ENCODE data around the gene BCL3. TPM values are rescaled to one million over a fixed set of nuclear protein-coding genes. Genes with fewer than 3 reads are reported as not detected.

Gene BCL3
- total RNA-seq, 4 donors from 2014 or later, result 3.2 to 58.8 (median 11.9) TPM

- TF ChIP-seq CTCF (IDR thresholded peaks at IDR 0.05) (no peak), POLR2A (IDR thresholded peaks at IDR 0.05) (no peak)
- intact Hi-C loops (cut with DNase I; ENCODE audit: low total_unique reads), result no loop called here
Measured at GRCh38 chr19:44807162-44807561, 58.7 kb downstream of the BCL3 start.

GRCh38 chr19:44807652-44808462, 59.3 kb downstream of the BCL3 start:
- intact Hi-C loops (cut with DNase I; ENCODE audit: low total_unique reads), result no loop called here
- Histone ChIP-seq H3K27ac (peak overlapping the region; percentile 77 to 87), H3K36me3 (no peaks in the 10 kb centered on the region), H3K27me3 (no peaks in the 10 kb centered on the region), H3K4me1 (peaks cover 0 to 22% of the 10 kb centered on the region in 2 donors), H3K4me3 (peak overlapping the region; percentile 53 to 64), H3K9me3 (no peaks in the 10 kb centered on the region)
- TF ChIP-seq POLR2A (IDR thresholded peaks at IDR 0.05), result no peak
- peak; percentile 35 to 46 (median 40) for TF ChIP-seq CTCF (IDR thresholded peaks at IDR 0.05)
- DNase-seq, result peak in 1 of 2 donors; percentile 36

More at GRCh38 chr19:44807162-44807561, 58.7 kb downstream of the BCL3 start:
- H3K9me3 ChIP-seq, result no peaks in the 10 kb centered on the region
- DNase-seq, result no peak
- H3K27ac ChIP-seq, result peak overlapping the region in 1 of 2 donors; percentile 77
- no peaks in the 10 kb centered on the region for H3K27me3 ChIP-seq
- no peaks in the 10 kb centered on the region for H3K36me3 ChIP-seq
- no peak overlapping the region for H3K4me3 ChIP-seq
- peaks cover 0 to 22% of the 10 kb centered on the region in 2 donors for H3K4me1 ChIP-seq

- peak; percentile 82 to 83 for DNase-seq
- Histone ChIP-seq H3K36me3 (no peaks in the 10 kb centered on the region), H3K4me3 (peak within 1 kb of the TSS; percentile 53 to 64), H3K27me3 (no peaks in the 10 kb centered on the region), H3K4me1 (peaks cover 0 to 22% of the 10 kb centered on the region in 2 donors), H3K27ac (peak within 1 kb of the TSS; percentile 77 to 87), H3K9me3 (no peaks in the 10 kb centered on the region)
- TF ChIP-seq POLR2A (IDR thresholded peaks at IDR 0.05) (peak; percentile 51 to 62), CTCF (IDR thresholded peaks at IDR 0.05) (no peak)
- intact Hi-C loops (cut with DNase I; ENCODE audit: low total_unique reads), result no loop called here
Measured at GRCh38 chr19:44808463-44809371, 60.2 kb downstream of the BCL3 start, which contains the start of gene BCAM. Gene BCAM, plus strand, starts transcription at chr19:44809103. Its CDS starts 22 bp downstream, at chr19:44809125.

Small RNAs within 50 kb of the gene (microRNA-seq; reads per million reads assigned to microRNA genes)
- not detected for gene MIR8085 (ENCODE audit: borderline microRNAs expressed, borderline replicate concordance)

Small RNAs within 50 kb of the gene (small RNA-seq; reads per million reads assigned to genes)
- gene RF00156, result not detected
- not detected for gene RF00285

Other genes with a start within 250 kb of the BCL3 start
- 10 to 100 TPM in 2 of 4 donors, 1 to 10 TPM in 2; 2.6 to 23.4 (median 11.2) TPM for gene ZNF180, start 248.2 kb upstream of the BCL3 start, total RNA-seq
- gene CEACAM20, start 219.0 kb upstream of the BCL3 start, total RNA-seq, result 1 to 10 TPM in 1 of 4 donors, under 1 TPM in 1, not detected in 2; 0.40 to 2.9 TPM
- gene IGSF23, start 135.1 kb upstream of the BCL3 start, total RNA-seq, result not detected
- gene PVR, start 104.8 kb upstream of the BCL3 start, total RNA-seq, result 10 to 100 TPM in 3 of 4 donors, 1 to 10 TPM in 1; 7.9 to 45.3 (median 28.0) TPM
- gene CEACAM19, start 77.2 kb upstream of the BCL3 start, total RNA-seq, result 10 to 100 TPM in 1 of 4 donors, 1 to 10 TPM in 3; 1.0 to 16.1 (median 1.3) TPM
- gene CEACAM16, start 49.6 kb upstream of the BCL3 start, total RNA-seq, result not detected
- 1 to 10 TPM in 1 of 4 donors, under 1 TPM in 1, not detected in 2; 0.29 to 5.8 TPM for gene CBLC, start 29.2 kb downstream of the BCL3 start, total RNA-seq
- 100 to 1,000 TPM in 2 of 4 donors, 10 to 100 TPM in 1, 1 to 10 TPM in 1; 3.8 to 171 (median 111) TPM for gene BCAM, start 60.4 kb downstream of the BCL3 start, total RNA-seq
- 100 to 1,000 TPM in 2 of 4 donors, 10 to 100 TPM in 2; 14.1 to 106 (median 86.1) TPM for gene NECTIN2, start 97.6 kb downstream of the BCL3 start, total RNA-seq
- gene TOMM40, start 142.5 kb downstream of the BCL3 start, total RNA-seq, result 10 to 100 TPM; 10.5 to 38.2 (median 24.1) TPM
- 10 to 100 TPM in 3 of 4 donors, 1 to 10 TPM in 1; 9.1 to 92.5 (median 33.6) TPM for gene APOE, start 157.1 kb downstream of the BCL3 start, total RNA-seq
- 1 to 10 TPM in 3 of 4 donors, not detected in 1; 3.0 to 7.4 (median 3.5) TPM for gene APOC1, start 165.9 kb downstream of the BCL3 start, total RNA-seq
- gene APOC4, start 193.5 kb downstream of the BCL3 start, total RNA-seq, result not detected
- gene APOC2, start 197.3 kb downstream of the BCL3 start, total RNA-seq, result not detected
- 10 to 100 TPM; 30.6 to 99.5 (median 64.2) TPM for gene CLPTM1, start 206.7 kb downstream of the BCL3 start, total RNA-seq

Measured in uterus (tissue), 4 donors.